WERI-Rb-1 (cell line): ENCODE measurements around the gene BMP6.

Source experiments
- DNase-seq: peaks from one replicate; pipeline ENCODE4 v3.0.0-alpha.2; 2020
- H3K27ac ChIP-seq: fragments of 250-450 bp; sonication (Bioruptor Pico); 2 replicates; pipeline ENCODE4 v1.5.1; 2020; ENCODE audit warnings: mild to moderate bottlenecking, moderate library complexity
- H3K27me3 ChIP-seq: fragments of 250-450 bp; sonication (Bioruptor Pico); 2 replicates; pipeline ENCODE4 v1.5.1; 2021; ENCODE audit warnings: mild to moderate bottlenecking, low read depth, moderate library complexity; ENCODE audit not compliant: insufficient read depth, severe bottlenecking
- H3K36me3 ChIP-seq: fragments of 250-450 bp; sonication (Bioruptor Pico); 2 replicates; pipeline ENCODE4 v1.5.1; 2020; ENCODE audit warnings: mild to moderate bottlenecking, moderate library complexity
- H3K4me3 ChIP-seq: 2 replicates; pipeline ENCODE4 v1.5.1; 2011; ENCODE audit warnings: low read depth, mild to moderate bottlenecking, control low read depth, low read length
- H3K9me3 ChIP-seq: fragments of 250-450 bp; sonication (Bioruptor Pico); 2 replicates; pipeline ENCODE4 v1.5.1; 2021; ENCODE audit warnings: mild to moderate bottlenecking, moderate library complexity; ENCODE audit not compliant: severe bottlenecking
- CTCF ChIP-seq: IDR thresholded peaks from 2 replicates; pipeline ENCODE4 v1.5.1; 2011; ENCODE audit warnings: low read depth, mild to moderate bottlenecking, control low read depth, inconsistent platforms, low read length

Gene BMP6

GRCh38 chr6:7758456-7758855, 32.6 kb downstream of the BMP6 start:
- peaks cover 7% of the 10 kb centered on the region for H3K9me3 ChIP-seq
- H3K4me3 ChIP-seq = no peak overlapping the region
- no peaks in the 10 kb centered on the region for H3K36me3 ChIP-seq
- DNase-seq = no peak
- H3K27ac ChIP-seq = no peak overlapping the region
- H3K27me3 ChIP-seq = peaks cover 33% of the 10 kb centered on the region
- no peak for TF ChIP-seq CTCF

GRCh38 chr6:7759320-7759719, 33.4 kb downstream of the BMP6 start:
- peaks cover 37% of the 10 kb centered on the region for H3K27me3 ChIP-seq
- no peak for DNase-seq
- H3K9me3 ChIP-seq = peaks cover 4% of the 10 kb centered on the region
- no peak for TF ChIP-seq CTCF
- no peak overlapping the region for H3K4me3 ChIP-seq
- H3K36me3 ChIP-seq = no peaks in the 10 kb centered on the region
- no peak overlapping the region for H3K27ac ChIP-seq

- DNase-seq = no peak
Measured at GRCh38 chr6:7761051-7761450, 35.2 kb downstream of the BMP6 start.

GRCh38 chr6:7762760-7763159, 36.9 kb downstream of the BMP6 start:
- H3K9me3 ChIP-seq = no peaks in the 10 kb centered on the region
- no peaks in the 10 kb centered on the region for H3K36me3 ChIP-seq
- no peak for DNase-seq
- H3K4me3 ChIP-seq = no peak overlapping the region
- no peak for TF ChIP-seq CTCF
- peaks cover 34% of the 10 kb centered on the region for H3K27me3 ChIP-seq
- no peak overlapping the region for H3K27ac ChIP-seq

More at GRCh38 chr6:7761051-7761450, 35.2 kb downstream of the BMP6 start:
- no peak for TF ChIP-seq CTCF
- H3K4me3 ChIP-seq = no peak overlapping the region
- peaks cover 3% of the 10 kb centered on the region for H3K9me3 ChIP-seq
- no peaks in the 10 kb centered on the region for H3K36me3 ChIP-seq
- no peak overlapping the region for H3K27ac ChIP-seq
- H3K27me3 ChIP-seq = peaks cover 44% of the 10 kb centered on the region

- no peak overlapping the region for H3K27ac ChIP-seq
- H3K36me3 ChIP-seq = no peaks in the 10 kb centered on the region
- no peak for DNase-seq
- TF ChIP-seq CTCF = no peak
- H3K27me3 ChIP-seq = peaks cover 36% of the 10 kb centered on the region
- no peaks in the 10 kb centered on the region for H3K9me3 ChIP-seq
- H3K4me3 ChIP-seq = no peak overlapping the region
Measured at GRCh38 chr6:7763881-7764280, 38.0 kb downstream of the BMP6 start.

- Histone ChIP-seq H3K27ac (no peak overlapping the region), H3K9me3 (no peaks in the 10 kb centered on the region), H3K4me3 (no peak overlapping the region), H3K36me3 (no peaks in the 10 kb centered on the region), H3K27me3 (peaks cover 37% of the 10 kb centered on the region)
- no peak for DNase-seq
- no peak for TF ChIP-seq CTCF
Measured at GRCh38 chr6:7765575-7766325, 39.9 kb downstream of the BMP6 start.
